Spinal cord (tissue), 10 donors: ENCODE data around the gene KIAA0753. TPM values are rescaled to one million over a fixed set of nuclear protein-coding genes. Genes with fewer than 3 reads are reported as not detected.
"Not testable (repeated sequence)": the region's sequence is repeated elsewhere in the genome, so short reads cannot be mapped to it uniquely, and the experiment has no call there.

ENCODE experiments used
- DNase-seq, 6 donors: peaks; one replicate each; pipeline versions ENCODE4 v3.0.0 to v3.0.0-alpha.2; 2013 to 2015; ENCODE audit warnings: low spot score in 6 of 6, low read depth in 4 of 6
- H3K27ac ChIP-seq: one replicate; pipeline ENCODE4 v1.5.1; 2013; ENCODE audit warnings: low read depth, low read length, control low read depth
- H3K27me3 ChIP-seq: one replicate; pipeline ENCODE4 v1.6.1; 2013; ENCODE audit warnings: low read length; ENCODE audit not compliant: control insufficient read depth, insufficient read depth
- H3K36me3 ChIP-seq: one replicate; pipeline ENCODE4 v1.6.1; 2013; ENCODE audit warnings: low read length; ENCODE audit not compliant: control insufficient read depth, insufficient read depth
- H3K4me1 ChIP-seq: one replicate; pipeline ENCODE4 v1.6.1; 2013; ENCODE audit warnings: low read length; ENCODE audit not compliant: control insufficient read depth, insufficient read depth
- H3K4me3 ChIP-seq: one replicate; pipeline ENCODE4 v1.5.1; 2013; ENCODE audit warnings: low read depth, low read length, control low read depth
- H3K9me3 ChIP-seq: one replicate; pipeline ENCODE4 v1.6.1; 2013; ENCODE audit warnings: low read length; ENCODE audit not compliant: control insufficient read depth, insufficient read depth
- WGBS: methylation state at CpG from one replicate; pipeline ENCODE4 v1.1.5; 2013; ENCODE audit warnings: missing lambda C conversion rate; ENCODE audit not compliant: insufficient coverage; 5-methylcytosine and 5-hydroxymethylcytosine counted together
- polyA plus RNA-seq, 2 donors: library from polyadenylated mRNA; unstranded; fragments of 120-200 nt; gene quantifications; one replicate each; pipeline ENCODE4 v1.2.1, GENCODE V29; 2013; ENCODE audit not compliant: insufficient read length in 2 of 2
- total RNA-seq, 2 donors: library from RNA; depleted of rRNA in 1 of 2; stranded (reverse); fragments of 120-200 nt in 1 of 2; fragments of >200 nt in 1 of 2; gene quantifications; one replicate each; pipeline versions ENCODE4 v1.2.3 to v1.2.4, GENCODE V29; 2013 to 2014
- donor health status: healthy.

Gene KIAA0753
- total and polyA plus RNA-seq, 4 donors = 19.0 to 28.0 (median 23.5) TPM

GRCh38 chr17:6660805-6661463, 20.4 kb upstream of the KIAA0753 start:
- Histone ChIP-seq H3K36me3 (peaks cover 4% of the 10 kb centered on the region), H3K4me1 (peaks cover 6% of the 10 kb centered on the region), H3K4me3 (no peak overlapping the region), H3K9me3 (no peaks in the 10 kb centered on the region), H3K27ac (no peak overlapping the region), H3K27me3 (peaks cover 2% of the 10 kb centered on the region)
- 53% methylated on average over 9 of the region's 11 CpGs for WGBS
- no peak for DNase-seq

- peaks cover 8% of the 10 kb centered on the region for H3K27me3 ChIP-seq
- WGBS = 86% methylated on average over 9 of the region's 9 CpGs
- peaks cover 4% of the 10 kb centered on the region for H3K36me3 ChIP-seq
Observed at GRCh38 chr17:6660101-6660500, 19.6 kb upstream of the KIAA0753 start.

GRCh38 chr17:6658411-6658810, 17.9 kb upstream of the KIAA0753 start:
- peaks cover 20% of the 10 kb centered on the region for H3K27me3 ChIP-seq
- H3K9me3 ChIP-seq, H3K36me3 ChIP-seq, H3K4me3 ChIP-seq, DNase-seq, H3K27ac ChIP-seq: not testable (repeated sequence)
- 100% methylated on average over 1 of the region's 5 CpGs for WGBS
- peaks cover 24% of the 10 kb centered on the region for H3K4me1 ChIP-seq

More at GRCh38 chr17:6660101-6660500, 19.6 kb upstream of the KIAA0753 start:
- no peak for DNase-seq
- peaks cover 13% of the 10 kb centered on the region for H3K4me1 ChIP-seq
- H3K27ac ChIP-seq = no peak overlapping the region
- no peaks in the 10 kb centered on the region for H3K9me3 ChIP-seq
- no peak overlapping the region for H3K4me3 ChIP-seq

- H3K4me1 ChIP-seq = peaks cover 24% of the 10 kb centered on the region
- H3K9me3 ChIP-seq = no peaks in the 10 kb centered on the region
- WGBS = 74% methylated on average over 12 of the region's 18 CpGs
- peaks cover 4% of the 10 kb centered on the region for H3K36me3 ChIP-seq
- no peak overlapping the region for H3K4me3 ChIP-seq
- no peak for DNase-seq
- H3K27me3 ChIP-seq = peaks cover 20% of the 10 kb centered on the region
- no peak overlapping the region for H3K27ac ChIP-seq
Observed at GRCh38 chr17:6657633-6658287, 17.2 kb upstream of the KIAA0753 start.

- Histone ChIP-seq H3K4me1 (peaks cover 32% of the 10 kb centered on the region), H3K27me3 (peaks cover 24% of the 10 kb centered on the region)
- 12% methylated on average over 18 of the region's 55 CpGs for WGBS
- H3K27ac ChIP-seq, H3K36me3 ChIP-seq, H3K4me3 ChIP-seq, H3K9me3 ChIP-seq: not testable (repeated sequence)
- DNase-seq = peak in 1 of 6 donors; percentile 76
Observed at GRCh38 chr17:6656797-6657632, 16.5 kb upstream of the KIAA0753 start.

- not testable (repeated sequence) for H3K4me3 ChIP-seq, H3K27ac ChIP-seq, DNase-seq, H3K36me3 ChIP-seq, H3K9me3 ChIP-seq
- Histone ChIP-seq H3K4me1 (peaks cover 37% of the 10 kb centered on the region), H3K27me3 (peaks cover 24% of the 10 kb centered on the region)
- WGBS = 7% methylated on average over 6 of the region's 41 CpGs
Observed at GRCh38 chr17:6655732-6656361, 15.3 kb upstream of the KIAA0753 start.

- peak in 2 of 6 donors; percentile 24 to 50 for DNase-seq
- 15% methylated on average over 36 of the region's 46 CpGs for WGBS
- Histone ChIP-seq H3K4me3 (peak overlapping the region; percentile 20), H3K9me3 (no peaks in the 10 kb centered on the region), H3K27ac (no peak overlapping the region), H3K36me3 (peaks cover 4% of the 10 kb centered on the region), H3K27me3 (peaks cover 24% of the 10 kb centered on the region), H3K4me1 (peaks cover 37% of the 10 kb centered on the region)
Observed at GRCh38 chr17:6654841-6655731, 14.6 kb upstream of the KIAA0753 start.

- H3K27ac ChIP-seq = peak overlapping the region; percentile 82
- DNase-seq = peak in 3 of 6 donors; percentile 22 to 64 (median 62)
- WGBS = 6% methylated on average over 47 of the region's 47 CpGs
Observed at GRCh38 chr17:6651919-6652452, 11.5 kb upstream of the KIAA0753 start.

More at GRCh38 chr17:6651919-6652452, 11.5 kb upstream of the KIAA0753 start:
- Histone ChIP-seq H3K4me1 (peaks cover 34% of the 10 kb centered on the region), H3K4me3 (peak overlapping the region; percentile 92), H3K36me3 (peaks cover 4% of the 10 kb centered on the region), H3K9me3 (no peaks in the 10 kb centered on the region), H3K27me3 (peaks cover 24% of the 10 kb centered on the region)
